Measurements from ENCODE around the gene SESTD1. TPM values are rescaled to one million over a fixed set of nuclear protein-coding genes. Genes with fewer than 3 reads are reported as not detected.
A peak's percentile ranks its signal among the peaks of the same experiment; 100 is the strongest.
"Not testable (repeated sequence)": the region's sequence is repeated elsewhere in the genome, so short reads cannot be mapped to it uniquely, and the experiment has no call there.

SESTD1 gene
- total RNA-seq, 2 donors from 2014 or later: 7.7 to 9.9 TPM

DNA sequence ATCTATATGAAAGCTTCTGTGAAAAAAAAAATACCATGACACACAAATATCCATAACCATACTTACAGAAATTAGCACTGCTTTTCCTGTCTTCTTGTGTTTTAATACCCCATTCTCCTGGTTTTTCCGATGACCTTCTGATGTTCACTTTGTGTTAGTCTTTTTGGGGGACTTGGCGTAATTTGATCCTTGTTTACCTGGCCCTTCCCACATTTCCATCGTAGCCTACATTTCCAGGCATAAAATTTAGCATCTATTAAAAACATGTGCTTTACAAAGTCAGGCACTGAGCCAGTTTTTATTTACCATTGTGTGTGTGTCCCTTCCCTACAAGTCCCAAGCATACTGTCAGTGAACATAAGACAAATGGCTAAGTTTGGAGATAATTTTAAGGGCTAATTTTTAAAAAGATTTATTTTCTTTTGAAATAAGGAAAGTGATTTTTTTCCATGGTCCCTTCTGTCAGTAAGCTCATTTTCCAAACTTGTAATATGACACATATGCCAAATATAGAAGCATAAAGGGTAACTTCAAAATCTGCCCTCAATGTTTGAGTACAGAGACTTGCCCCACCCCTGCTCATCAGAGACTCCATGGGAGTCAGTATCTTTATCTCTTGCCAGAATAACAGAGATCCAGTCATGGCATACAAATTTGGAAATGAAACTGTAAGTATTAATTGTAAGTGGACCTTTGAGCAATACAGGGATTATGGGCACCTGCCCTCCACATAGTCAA, 27.3 kb downstream of the SESTD1 start:
- H3K27me3 Mint-ChIP-seq: no peaks in the 10 kb centered on the region

DNA sequence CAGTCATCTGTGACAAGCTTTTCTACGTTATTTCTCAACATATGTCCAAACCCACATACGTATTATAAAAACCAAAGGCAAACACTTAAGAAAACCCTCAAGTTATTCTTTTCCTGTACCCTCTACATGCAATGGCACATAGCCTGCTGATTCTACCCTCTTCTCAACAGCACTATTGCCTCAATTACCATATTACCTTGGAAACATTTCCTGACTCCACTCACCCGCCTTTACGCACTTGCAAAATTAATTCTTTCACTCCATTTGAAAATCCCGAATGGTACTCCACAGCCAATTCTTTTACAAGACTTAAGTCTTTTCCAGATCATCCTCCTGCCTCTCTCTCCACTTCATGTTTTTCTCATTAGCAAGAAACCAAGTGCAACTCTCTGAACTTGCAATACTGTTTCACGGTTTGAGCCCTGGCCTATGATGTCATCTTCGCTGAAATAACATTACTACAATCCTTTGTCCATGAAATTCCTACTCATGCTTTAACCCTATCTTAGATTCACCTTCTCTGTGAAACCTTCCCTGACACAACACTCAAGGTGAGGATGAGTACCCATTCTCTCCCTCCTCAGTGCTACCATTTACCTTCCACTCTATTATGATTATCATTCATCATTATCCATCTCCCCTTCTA, 29.0 kb downstream of the SESTD1 start:
- H3K4me1 Mint-ChIP-seq: no peaks in the 10 kb centered on the region
- ATAC-seq (replicated peaks): no peak
- H3K36me3 Mint-ChIP-seq (ENCODE audit: low read depth): no peaks in the 10 kb centered on the region
- no peak overlapping the region for H3K4me3 Mint-ChIP-seq
- no peaks in the 10 kb centered on the region for H3K9me3 Mint-ChIP-seq
- H3K27ac Mint-ChIP-seq: no peak overlapping the region
- no peaks in the 10 kb centered on the region for H3K27me3 Mint-ChIP-seq

More for the DNA sequence above, 27.3 kb downstream of the SESTD1 start:
- Mint-ChIP-seq H3K36me3 (ENCODE audit: low read depth) (no peaks in the 10 kb centered on the region), H3K27ac (no peak overlapping the region), H3K4me1 (no peaks in the 10 kb centered on the region), H3K4me3 (no peak overlapping the region), H3K9me3 (peaks cover 3% of the 10 kb centered on the region)
- ATAC-seq (replicated peaks): no peak

DNA sequence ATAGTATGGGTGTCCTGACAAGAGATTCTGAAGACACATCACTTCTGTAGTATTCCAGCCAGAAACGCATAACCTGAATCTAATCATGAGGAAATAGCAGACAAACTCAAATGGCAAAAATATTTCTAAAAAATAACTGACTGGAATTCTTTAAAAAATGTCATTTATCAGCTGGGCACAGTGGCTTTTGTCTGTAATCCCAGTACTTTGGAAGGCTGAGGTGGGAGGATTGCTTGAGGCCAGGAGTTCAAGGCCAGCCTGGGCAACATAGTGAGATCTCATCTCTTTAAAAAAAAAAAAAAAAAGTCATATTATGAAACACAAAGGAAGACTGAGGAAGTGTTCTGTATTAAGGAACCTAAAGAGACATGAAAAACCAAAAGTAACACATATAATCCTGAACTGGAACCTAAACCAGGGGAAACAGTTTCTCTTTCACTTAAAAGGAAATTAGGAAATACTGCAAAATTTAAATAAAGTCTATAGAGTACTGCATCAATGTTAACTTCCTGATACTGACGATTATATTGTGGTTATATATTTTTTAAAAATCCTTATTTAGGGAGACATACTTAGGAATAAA, 29.9 kb downstream of the SESTD1 start:
- H3K9me3 Mint-ChIP-seq: no peaks in the 10 kb centered on the region
- no peaks in the 10 kb centered on the region for H3K36me3 Mint-ChIP-seq (ENCODE audit: low read depth)
- no peak overlapping the region for H3K4me3 Mint-ChIP-seq
- no peaks in the 10 kb centered on the region for H3K27me3 Mint-ChIP-seq
- H3K27ac Mint-ChIP-seq: no peak overlapping the region
- no peak for ATAC-seq (replicated peaks)
- no peaks in the 10 kb centered on the region for H3K4me1 Mint-ChIP-seq

DNA sequence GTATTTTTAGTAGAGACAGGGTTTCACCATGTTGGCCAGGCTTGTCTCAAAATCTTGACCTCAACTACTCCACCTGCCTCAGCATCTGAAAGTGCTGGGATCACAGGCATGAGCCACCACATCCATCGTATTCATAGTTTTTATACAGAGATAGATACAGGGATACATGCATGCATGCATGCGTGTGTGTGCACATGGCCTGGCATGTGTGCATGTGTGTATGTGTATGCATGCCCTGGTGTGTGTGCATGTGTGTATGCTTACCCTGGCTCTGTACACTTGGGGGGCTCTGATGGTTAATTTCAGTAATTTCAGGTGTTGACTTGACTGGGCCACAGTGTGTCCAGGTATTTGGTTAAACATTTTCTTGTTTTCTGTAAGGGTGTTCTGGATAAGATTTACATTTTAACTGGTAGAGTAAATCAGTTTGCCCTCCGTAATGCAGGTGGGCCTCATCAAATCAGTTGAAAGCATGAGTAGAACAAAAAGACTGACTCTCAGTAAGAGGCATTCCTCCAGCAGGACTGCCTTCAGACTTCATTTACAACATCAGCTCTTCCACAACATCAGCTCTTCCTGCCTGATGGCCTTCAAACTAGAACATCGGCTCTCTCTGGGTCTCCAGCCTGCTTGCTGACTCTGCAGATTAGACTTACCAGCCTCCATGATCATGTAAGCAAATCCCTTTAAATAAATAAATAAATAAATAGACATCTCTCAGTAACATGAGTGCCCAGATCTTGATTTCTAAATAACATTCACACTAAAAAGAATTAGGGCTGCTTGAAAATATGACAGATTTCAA, 30.8 kb downstream of the SESTD1 start:
- Mint-ChIP-seq H3K27me3 (no peaks in the 10 kb centered on the region), H3K9me3 (no peaks in the 10 kb centered on the region), H3K27ac (no peak overlapping the region), H3K4me3 (no peak overlapping the region), H3K36me3 (ENCODE audit: low read depth) (no peaks in the 10 kb centered on the region), H3K4me1 (no peaks in the 10 kb centered on the region)
- ATAC-seq (replicated peaks): no peak

DNA sequence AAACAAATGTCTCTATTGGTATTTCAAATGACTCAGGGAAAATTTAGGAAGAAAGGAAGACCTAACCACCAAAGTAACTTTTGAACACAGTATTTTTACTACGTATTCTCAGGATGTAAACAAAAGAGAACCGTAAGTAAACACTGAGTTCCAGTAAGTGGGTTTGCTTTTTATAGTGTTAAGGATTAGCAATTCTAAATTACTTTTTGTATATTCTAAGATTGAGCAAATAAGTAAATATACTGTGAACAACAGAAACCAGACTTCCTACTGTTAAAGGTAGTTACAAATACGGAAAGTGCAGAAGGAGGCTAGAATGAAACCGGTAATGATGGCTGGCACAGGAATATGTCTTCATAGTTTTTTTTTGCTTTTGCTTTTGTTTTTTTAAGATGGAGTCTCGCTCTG, 31.5 kb downstream of the SESTD1 start:
- no peaks in the 10 kb centered on the region for H3K4me1 Mint-ChIP-seq
- no peak overlapping the region for H3K27ac Mint-ChIP-seq
- no peak for ATAC-seq (replicated peaks)
- no peaks in the 10 kb centered on the region for H3K27me3 Mint-ChIP-seq
- H3K9me3 Mint-ChIP-seq: no peaks in the 10 kb centered on the region
- H3K4me3 Mint-ChIP-seq: no peak overlapping the region
- no peaks in the 10 kb centered on the region for H3K36me3 Mint-ChIP-seq (ENCODE audit: low read depth)

DNA sequence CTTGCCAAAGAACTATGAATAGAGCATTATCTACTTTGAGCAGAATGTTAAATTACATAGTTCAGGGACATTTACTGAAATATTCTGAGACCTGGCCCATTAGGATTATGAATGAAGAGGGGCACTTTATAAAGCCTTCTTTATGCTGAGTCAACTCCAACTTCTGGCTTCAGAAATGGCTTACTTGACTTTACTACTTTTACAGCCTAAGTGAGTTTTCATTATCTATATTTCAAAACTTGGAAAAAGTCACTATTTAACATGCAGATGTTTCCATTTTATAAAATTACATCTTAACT, 37.7 kb downstream of the SESTD1 start:
- H3K27me3 Mint-ChIP-seq: no peaks in the 10 kb centered on the region
- no peaks in the 10 kb centered on the region for H3K36me3 Mint-ChIP-seq (ENCODE audit: low read depth)
- H3K4me3 Mint-ChIP-seq: no peak overlapping the region

DNA sequence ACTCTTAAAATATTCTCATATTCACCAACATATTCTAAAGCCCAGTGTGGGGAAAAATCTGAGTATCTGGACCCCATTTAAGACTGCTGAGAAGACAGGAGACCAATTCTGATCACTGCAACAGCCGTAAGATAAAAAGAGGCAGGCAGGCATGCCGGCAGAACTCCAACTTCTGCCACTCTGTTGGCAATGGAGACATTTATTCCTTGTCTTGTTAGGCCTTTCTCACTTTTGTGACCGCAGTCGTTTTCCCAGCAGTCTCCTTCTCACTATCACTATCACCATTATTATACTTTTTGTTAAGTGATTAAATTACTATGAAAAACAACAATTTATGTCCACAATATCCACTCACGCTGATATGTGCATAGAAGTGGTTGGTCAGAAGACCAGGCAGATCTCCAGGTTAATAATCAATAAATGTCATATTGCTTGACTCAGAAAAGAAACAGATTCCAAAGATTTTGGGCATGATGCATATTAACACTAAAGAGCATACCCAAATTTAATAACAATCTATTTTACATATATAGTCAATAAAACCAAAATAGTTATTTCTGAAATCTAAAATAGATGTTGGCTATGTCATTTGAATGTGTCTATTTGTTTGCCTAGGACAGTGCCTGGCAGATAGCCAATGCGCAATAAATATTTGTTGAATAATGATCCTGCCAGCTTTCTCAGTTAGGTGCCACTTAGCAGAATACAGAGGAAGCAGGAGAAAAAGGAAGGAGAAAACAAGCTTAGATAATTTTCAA, 38.2 kb downstream of the SESTD1 start:
- no peak overlapping the region for H3K4me3 Mint-ChIP-seq
- H3K9me3 Mint-ChIP-seq: no peaks in the 10 kb centered on the region
- no peaks in the 10 kb centered on the region for H3K27me3 Mint-ChIP-seq
- no peak overlapping the region for H3K27ac Mint-ChIP-seq
- ATAC-seq (replicated peaks): no peak
- H3K36me3 Mint-ChIP-seq (ENCODE audit: low read depth): no peaks in the 10 kb centered on the region
- H3K4me1 Mint-ChIP-seq: no peaks in the 10 kb centered on the region

More for the DNA sequence above, 37.7 kb downstream of the SESTD1 start:
- no peaks in the 10 kb centered on the region for H3K9me3 Mint-ChIP-seq
- no peak for ATAC-seq (replicated peaks)
- H3K4me1 Mint-ChIP-seq: no peaks in the 10 kb centered on the region
- H3K27ac Mint-ChIP-seq: no peak overlapping the region

DNA sequence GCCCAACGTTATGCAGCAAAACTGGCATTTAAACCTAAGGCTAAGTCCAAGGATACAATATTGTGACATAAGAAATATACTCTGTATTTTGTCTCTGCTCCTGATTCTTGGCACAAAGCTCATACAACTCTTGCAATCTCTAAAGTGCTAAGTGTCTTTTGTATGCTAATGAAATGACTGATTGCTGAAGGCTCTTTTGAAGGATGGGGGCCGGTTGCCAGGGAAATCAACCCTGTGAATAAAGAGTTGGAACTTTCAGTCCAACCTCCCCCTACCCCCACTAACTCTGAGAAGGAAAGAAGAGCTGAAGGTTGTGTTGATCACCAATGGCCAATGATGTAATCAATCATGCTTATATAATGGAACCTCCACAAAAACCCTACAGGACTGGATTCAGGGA, 40.3 kb downstream of the SESTD1 start:
- Mint-ChIP-seq H3K27ac (no peak overlapping the region), H3K9me3 (no peaks in the 10 kb centered on the region), H3K4me3 (no peak overlapping the region), H3K36me3 (ENCODE audit: low read depth) (no peaks in the 10 kb centered on the region), H3K27me3 (no peaks in the 10 kb centered on the region), H3K4me1 (no peaks in the 10 kb centered on the region)
- no peak for ATAC-seq (replicated peaks)

DNA sequence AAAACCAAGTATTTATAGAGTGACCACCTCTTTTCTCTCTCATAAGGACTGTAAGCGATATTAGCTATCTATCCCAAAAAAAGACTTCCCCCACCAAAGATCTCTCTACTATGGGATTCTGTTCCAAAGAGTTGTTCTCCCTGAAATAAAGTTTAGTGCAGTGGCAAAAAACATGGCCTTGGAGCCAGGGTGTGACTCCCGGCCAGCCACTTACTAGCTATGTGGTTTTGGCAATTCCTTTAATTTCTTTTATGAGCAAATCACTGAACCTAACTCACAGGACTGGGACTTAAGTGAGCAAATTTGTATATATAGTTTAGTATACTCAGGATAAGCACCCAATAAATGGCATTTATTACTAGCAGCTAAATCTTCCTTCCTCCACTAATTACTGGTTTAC, 42.6 kb downstream of the SESTD1 start:
- no peaks in the 10 kb centered on the region for H3K27me3 Mint-ChIP-seq
- no peak for ATAC-seq (replicated peaks)
- no peaks in the 10 kb centered on the region for H3K9me3 Mint-ChIP-seq
- no peak overlapping the region for H3K27ac Mint-ChIP-seq
- H3K4me3 Mint-ChIP-seq: no peak overlapping the region
- no peaks in the 10 kb centered on the region for H3K4me1 Mint-ChIP-seq
- H3K36me3 Mint-ChIP-seq (ENCODE audit: low read depth): no peaks in the 10 kb centered on the region

DNA sequence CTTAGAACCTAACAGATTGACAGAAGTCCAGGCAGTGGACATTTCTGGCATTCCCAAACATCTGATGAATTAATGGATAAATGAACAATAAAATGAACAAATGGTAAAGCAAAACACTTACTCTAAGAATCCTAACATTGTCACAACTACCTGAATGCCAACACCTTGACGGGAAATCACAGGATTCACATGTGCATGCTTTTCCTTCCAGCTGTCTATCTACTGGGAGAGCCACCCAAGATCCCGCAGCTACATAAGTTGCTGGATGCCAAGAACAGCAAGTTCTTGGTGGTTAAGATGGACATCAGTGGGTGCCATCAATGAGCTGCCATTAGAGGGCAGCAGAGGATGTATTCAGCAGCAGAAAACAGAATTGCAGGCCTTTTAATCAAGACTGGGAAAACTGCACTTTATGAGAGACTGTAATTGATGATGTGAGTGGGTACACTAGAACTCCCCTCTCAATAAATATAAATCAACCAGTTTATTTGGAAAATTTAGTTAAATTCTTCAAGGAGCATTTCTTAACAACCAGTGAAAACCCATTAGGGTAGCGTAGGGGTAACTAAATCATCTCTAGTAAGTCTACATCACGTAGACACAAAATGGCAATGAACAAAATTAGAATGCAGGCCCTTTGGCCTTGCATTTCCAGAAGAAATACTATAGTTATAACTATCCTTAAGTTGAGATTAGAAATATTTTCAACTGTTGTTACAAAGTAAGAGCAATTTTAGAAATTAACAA, 45.6 kb downstream of the SESTD1 start:
- Mint-ChIP-seq H3K4me1 (no peaks in the 10 kb centered on the region), H3K27me3 (no peaks in the 10 kb centered on the region), H3K4me3 (no peak overlapping the region), H3K36me3 (ENCODE audit: low read depth) (no peaks in the 10 kb centered on the region), H3K9me3 (no peaks in the 10 kb centered on the region), H3K27ac (no peak overlapping the region)
- ATAC-seq (replicated peaks): peak; percentile 50

DNA sequence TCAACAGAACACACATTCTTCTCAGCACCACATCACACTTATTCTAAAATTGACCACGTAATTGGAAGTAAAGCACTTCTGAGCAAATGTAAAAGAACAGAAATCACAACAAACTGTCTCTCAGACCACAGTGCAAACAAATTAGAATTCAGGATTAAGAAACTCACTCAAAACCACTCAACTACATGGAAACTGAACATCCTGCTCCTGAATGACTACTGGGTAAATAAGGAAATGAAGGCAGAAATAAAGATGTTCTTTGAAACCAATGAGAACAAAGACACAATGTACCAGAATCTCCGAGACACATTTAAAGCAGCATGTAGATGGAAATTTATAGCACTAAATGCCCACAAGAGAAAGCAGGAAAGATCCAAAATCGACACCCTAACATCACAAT, 50.0 kb downstream of the SESTD1 start:
- H3K9me3 Mint-ChIP-seq; H3K36me3 Mint-ChIP-seq (ENCODE audit: low read depth): not testable (repeated sequence)

DNA sequence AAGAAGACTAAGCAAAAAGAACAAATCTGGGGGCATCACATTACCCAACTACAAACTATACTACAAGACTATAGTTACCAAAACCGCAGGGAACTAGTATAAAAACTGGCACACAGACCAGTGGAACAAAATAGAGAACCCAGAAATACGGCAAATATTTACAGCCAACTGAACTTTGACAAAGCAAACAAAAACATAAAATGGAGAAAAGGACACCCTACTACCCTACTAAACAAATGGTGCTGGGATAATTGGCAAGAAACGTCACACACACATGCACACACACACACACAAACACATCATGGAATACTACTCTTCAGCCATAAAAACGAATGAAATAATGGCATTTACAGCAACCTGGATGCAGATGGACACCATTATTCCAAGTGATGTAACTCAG, 53.3 kb downstream of the SESTD1 start:
- no peak overlapping the region for H3K27ac Mint-ChIP-seq
- H3K36me3 Mint-ChIP-seq (ENCODE audit: low read depth): no peaks in the 10 kb centered on the region
- no peak for ATAC-seq (replicated peaks)
- H3K4me3 Mint-ChIP-seq: no peak overlapping the region
- peaks cover 3% of the 10 kb centered on the region for H3K27me3 Mint-ChIP-seq
- H3K9me3 Mint-ChIP-seq: peaks cover 5% of the 10 kb centered on the region
- no peaks in the 10 kb centered on the region for H3K4me1 Mint-ChIP-seq

More for the DNA sequence above, 50.0 kb downstream of the SESTD1 start:
- not testable (repeated sequence) for ATAC-seq (replicated peaks); H3K4me1 Mint-ChIP-seq; H3K27ac Mint-ChIP-seq; H3K27me3 Mint-ChIP-seq; H3K4me3 Mint-ChIP-seq

DNA sequence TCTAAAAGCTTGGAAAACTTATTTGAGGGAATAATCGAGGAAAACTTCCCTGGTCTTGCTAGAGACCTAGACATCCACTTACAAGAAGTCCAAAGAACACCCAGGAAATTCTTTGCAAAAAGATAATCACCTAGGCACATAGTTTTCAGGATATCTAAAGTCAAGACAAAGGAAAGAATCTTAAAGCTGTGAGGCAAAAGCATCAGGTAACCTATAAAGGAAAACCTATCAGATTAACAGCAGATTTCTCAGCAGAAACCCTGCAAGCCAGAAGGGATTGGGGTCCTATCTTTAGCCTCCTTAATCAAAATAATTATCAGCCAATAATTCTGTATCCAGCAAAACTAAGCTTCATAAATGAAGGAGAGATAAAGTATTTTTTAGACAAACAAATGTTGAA, 56.4 kb downstream of the SESTD1 start:
- H3K27ac Mint-ChIP-seq, H3K4me1 Mint-ChIP-seq, H3K27me3 Mint-ChIP-seq: not testable (repeated sequence)

DNA sequence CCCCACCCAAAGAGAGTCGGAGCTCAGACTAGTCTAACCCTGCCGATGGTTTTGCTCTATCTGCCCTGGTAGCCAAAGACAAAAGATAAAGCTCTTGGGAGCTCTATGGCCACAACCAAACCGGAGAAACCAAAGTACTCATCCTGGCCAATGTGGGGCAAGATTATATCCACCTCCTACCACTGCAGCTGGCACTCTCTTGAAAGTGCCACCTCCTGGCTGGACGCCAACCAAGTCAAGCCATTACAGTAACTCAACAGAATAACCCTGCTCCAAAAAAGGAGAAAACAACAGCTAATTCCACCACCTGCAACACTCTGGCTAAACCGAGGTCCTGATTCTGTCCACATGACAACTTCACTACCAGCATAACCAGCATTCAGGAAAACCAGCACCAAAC, 57.6 kb downstream of the SESTD1 start:
- H3K36me3 Mint-ChIP-seq (ENCODE audit: low read depth): no peaks in the 10 kb centered on the region

More for the DNA sequence above, 56.4 kb downstream of the SESTD1 start:
- not testable (repeated sequence) for H3K4me3 Mint-ChIP-seq; ATAC-seq (replicated peaks); H3K9me3 Mint-ChIP-seq; H3K36me3 Mint-ChIP-seq (ENCODE audit: low read depth)

More for the DNA sequence above, 57.6 kb downstream of the SESTD1 start:
- Mint-ChIP-seq H3K27ac (no peak overlapping the region), H3K27me3 (peaks cover 3% of the 10 kb centered on the region), H3K9me3 (peaks cover 5% of the 10 kb centered on the region), H3K4me3 (no peak overlapping the region), H3K4me1 (no peaks in the 10 kb centered on the region)
- ATAC-seq (replicated peaks): no peak
